HG02938 (cell line): Measurements from ENCODE around the gene ASGR2.
"Not testable (repeated sequence)": the region's sequence is repeated elsewhere in the genome, so short reads cannot be mapped to it uniquely, and the experiment has no call there.

ENCODE experiments used
- ATAC-seq: cut with Tn5 transposase; IDR thresholded peaks from one replicate; pipeline ENCODE4 v1.9.1; 2021; ENCODE audit warnings: mild to moderate bottlenecking, moderate library complexity; ENCODE audit not compliant: unreplicated experiment

ASGR2 gene

GRCh38 chr17:7114241-7114874 is at the start of gene ASGR2:
Gene ASGR2 (minus strand): TSS chr17:7114822. CDS start chr17:7114240, 582 bp downstream.
- no peak for ATAC-seq

- not testable (repeated sequence) for ATAC-seq
Observed at GRCh38 chr17:7159571-7159970, 44.9 kb upstream of the ASGR2 start.

GRCh38 chr17:7158424-7158823 is 43.8 kb upstream of the ASGR2 start:
- not testable (repeated sequence) for ATAC-seq

- ATAC-seq, result no peak
Observed at GRCh38 chr17:7156342-7156940, 41.8 kb upstream of the ASGR2 start.

GRCh38 chr17:7147772-7148171 is 33.1 kb upstream of the ASGR2 start:
- ATAC-seq, result no peak

- ATAC-seq, result no peak
Observed at GRCh38 chr17:7146115-7146514, 31.5 kb upstream of the ASGR2 start.

- ATAC-seq, result no peak
Observed at GRCh38 chr17:7144213-7144612, 29.6 kb upstream of the ASGR2 start.

GRCh38 chr17:7141824-7142223 is 27.2 kb upstream of the ASGR2 start:
- ATAC-seq, result no peak

- no peak for ATAC-seq
Observed at GRCh38 chr17:7139400-7139799, 24.8 kb upstream of the ASGR2 start.

GRCh38 chr17:7138800-7139381 is 24.3 kb upstream of the ASGR2 start:
- no peak for ATAC-seq

GRCh38 chr17:7137171-7137943 is 22.7 kb upstream of the ASGR2 start:
- no peak for ATAC-seq

- no peak for ATAC-seq
Observed at GRCh38 chr17:7136266-7136877, 21.8 kb upstream of the ASGR2 start.

GRCh38 chr17:7133916-7134315 is 19.3 kb upstream of the ASGR2 start:
- no peak for ATAC-seq

GRCh38 chr17:7133424-7133823 is 18.8 kb upstream of the ASGR2 start:
- ATAC-seq, result no peak

- no peak for ATAC-seq
Observed at GRCh38 chr17:7132511-7133094, 18.0 kb upstream of the ASGR2 start.

- no peak for ATAC-seq
Observed at GRCh38 chr17:7131423-7131791, 16.8 kb upstream of the ASGR2 start.

GRCh38 chr17:7130621-7131422 is 16.2 kb upstream of the ASGR2 start:
- no peak for ATAC-seq

GRCh38 chr17:7129311-7129710 is 14.7 kb upstream of the ASGR2 start:
- ATAC-seq, result no peak

GRCh38 chr17:7128160-7128559 is 13.5 kb upstream of the ASGR2 start:
- ATAC-seq, result no peak

- not testable (repeated sequence) for ATAC-seq
Observed at GRCh38 chr17:7127501-7127900, 12.9 kb upstream of the ASGR2 start.
